ENCODE measurements around the gene EGFR.

EGFR gene

GRCh38 chr7:55150709-55151451 lies 132.1 kb downstream of the EGFR start:
- H3K36me3 ChIP-seq (ENCODE audit: low read length), result no peaks in the 10 kb centered on the region
- H2AFZ ChIP-seq (ENCODE audit: low read depth, low read length, severe bottlenecking), result no peak overlapping the region
- no peaks in the 10 kb centered on the region for H3K9me2 ChIP-seq (replicated peaks; ENCODE audit: insufficient read depth, low read length)
- no peaks in the 10 kb centered on the region for H3K79me2 ChIP-seq (ENCODE audit: insufficient read depth, low read length)
- no peaks in the 10 kb centered on the region for H3K9me3 ChIP-seq (ENCODE audit: insufficient read depth, low read length)
- H3K27ac ChIP-seq (ENCODE audit: low read depth, low read length), result no peak overlapping the region
- H3K27me3 ChIP-seq (ENCODE audit: low read length), result no peaks in the 10 kb centered on the region
- no peaks in the 10 kb centered on the region for H3F3A ChIP-seq (ENCODE audit: insufficient read depth)
- H3K4me2 ChIP-seq (ENCODE audit: low read depth, low read length, poor library complexity, severe bottlenecking), result no peak overlapping the region
- H3K9ac ChIP-seq (ENCODE audit: low read length), result no peak overlapping the region
- no peaks in the 10 kb centered on the region for H4K20me1 ChIP-seq (ENCODE audit: low read depth, low read length)
- H3K4me3 ChIP-seq (ENCODE audit: insufficient read depth, low read length, poor library complexity, severe bottlenecking), result no peak overlapping the region
- TF ChIP-seq CTCF (IDR thresholded peaks at IDR 0.05; ENCODE audit: insufficient read depth, low read length, poor library complexity, severe bottlenecking) (no peak), EZH2phosphoT487 (conservative IDR thresholded peaks at IDR 0.05; ENCODE audit: low read length) (no peak)

GRCh38 chr7:55152516-55152915 lies 133.7 kb downstream of the EGFR start:
- Histone ChIP-seq H3K36me3 (ENCODE audit: low read length) (no peaks in the 10 kb centered on the region), H3K9me3 (ENCODE audit: insufficient read depth, low read length) (no peaks in the 10 kb centered on the region), H4K20me1 (ENCODE audit: low read depth, low read length) (no peaks in the 10 kb centered on the region), H3K4me2 (ENCODE audit: low read depth, low read length, poor library complexity, severe bottlenecking) (no peak overlapping the region), H3K79me2 (ENCODE audit: insufficient read depth, low read length) (no peaks in the 10 kb centered on the region), H3K27ac (ENCODE audit: low read depth, low read length) (no peak overlapping the region), H3K4me3 (ENCODE audit: insufficient read depth, low read length, poor library complexity, severe bottlenecking) (no peak overlapping the region), H3K9ac (ENCODE audit: low read length) (no peak overlapping the region), H3K27me3 (ENCODE audit: low read length) (no peaks in the 10 kb centered on the region), H2AFZ (ENCODE audit: low read depth, low read length, severe bottlenecking) (no peak overlapping the region), H3K9me2 (replicated peaks; ENCODE audit: insufficient read depth, low read length) (no peaks in the 10 kb centered on the region), H3F3A (ENCODE audit: insufficient read depth) (no peaks in the 10 kb centered on the region)
- no peak for TF ChIP-seq EZH2phosphoT487 (conservative IDR thresholded peaks at IDR 0.05; ENCODE audit: low read length)
- TF ChIP-seq CTCF (IDR thresholded peaks at IDR 0.05; ENCODE audit: insufficient read depth, low read length, poor library complexity, severe bottlenecking), result no peak

GRCh38 chr7:55154096-55154495 lies 135.3 kb downstream of the EGFR start:
- no peak overlapping the region for H3K4me2 ChIP-seq (ENCODE audit: low read depth, low read length, poor library complexity, severe bottlenecking)
- H3K4me3 ChIP-seq (ENCODE audit: insufficient read depth, low read length, poor library complexity, severe bottlenecking), result no peak overlapping the region
- no peak overlapping the region for H2AFZ ChIP-seq (ENCODE audit: low read depth, low read length, severe bottlenecking)
- no peaks in the 10 kb centered on the region for H4K20me1 ChIP-seq (ENCODE audit: low read depth, low read length)
- no peaks in the 10 kb centered on the region for H3K79me2 ChIP-seq (ENCODE audit: insufficient read depth, low read length)
- no peaks in the 10 kb centered on the region for H3K9me3 ChIP-seq (ENCODE audit: insufficient read depth, low read length)
- H3K36me3 ChIP-seq (ENCODE audit: low read length), result no peaks in the 10 kb centered on the region
- H3K9me2 ChIP-seq (replicated peaks; ENCODE audit: insufficient read depth, low read length), result no peaks in the 10 kb centered on the region
- no peak overlapping the region for H3K9ac ChIP-seq (ENCODE audit: low read length)
- H3F3A ChIP-seq (ENCODE audit: insufficient read depth), result no peaks in the 10 kb centered on the region
- H3K27me3 ChIP-seq (ENCODE audit: low read length), result no peaks in the 10 kb centered on the region
- no peak overlapping the region for H3K27ac ChIP-seq (ENCODE audit: low read depth, low read length)
- TF ChIP-seq EZH2phosphoT487 (conservative IDR thresholded peaks at IDR 0.05; ENCODE audit: low read length) (no peak), CTCF (IDR thresholded peaks at IDR 0.05; ENCODE audit: insufficient read depth, low read length, poor library complexity, severe bottlenecking) (no peak)
